Progenitor cell of endocrine pancreas (in vitro differentiated cells): ENCODE data around the gene EMILIN3. TPM values are rescaled to one million over a fixed set of nuclear protein-coding genes. Genes with fewer than 3 reads are reported as not detected.

ENCODE experiments used
- DNase-seq: peaks from one replicate; pipeline ENCODE4 v3.0.0; 2021; ENCODE audit warnings: low spot score; ENCODE audit not compliant: unreplicated experiment
- H3K27ac Mint-ChIP-seq: 2 replicates; pipeline ENCODE4 v1.8.0; 2021; ENCODE audit warnings: mild to moderate bottlenecking, moderate library complexity, mixed read lengths
- H3K27me3 Mint-ChIP-seq: 2 replicates; pipeline ENCODE4 v1.8.0; 2021; ENCODE audit warnings: mixed read lengths
- H3K36me3 Mint-ChIP-seq: 2 replicates; pipeline ENCODE4 v1.8.0; 2022; ENCODE audit warnings: mixed read lengths; ENCODE audit not compliant: insufficient read depth
- H3K4me1 Mint-ChIP-seq: 2 replicates; pipeline ENCODE4 v1.8.0; 2021; ENCODE audit warnings: low read depth, mixed read lengths
- H3K4me3 Mint-ChIP-seq: 2 replicates; pipeline ENCODE4 v1.8.0; 2021; ENCODE audit warnings: low read depth, mild to moderate bottlenecking, moderate library complexity, mixed read lengths
- H3K9me3 Mint-ChIP-seq: 2 replicates; pipeline ENCODE4 v1.8.0; 2021; ENCODE audit warnings: low read depth, mixed read lengths
- total RNA-seq: library from RNA; stranded (reverse); gene quantifications from 2 replicates; pipeline ENCODE4 v1.2.1, GENCODE V29; 2021
- TF ChIP-seq, protein P1 (sequence below): fragments of 200-600 bp; sonication (generic); IDR thresholded peaks from one replicate; pipeline ENCODE4 v1.5.0; 2021; ENCODE audit warnings: antibody characterized with exemption, mild to moderate bottlenecking; ENCODE audit not compliant: unreplicated experiment

Gene EMILIN3
- total RNA-seq, 1 donor from 2014 or later, result 0.96 TPM

DNA sequence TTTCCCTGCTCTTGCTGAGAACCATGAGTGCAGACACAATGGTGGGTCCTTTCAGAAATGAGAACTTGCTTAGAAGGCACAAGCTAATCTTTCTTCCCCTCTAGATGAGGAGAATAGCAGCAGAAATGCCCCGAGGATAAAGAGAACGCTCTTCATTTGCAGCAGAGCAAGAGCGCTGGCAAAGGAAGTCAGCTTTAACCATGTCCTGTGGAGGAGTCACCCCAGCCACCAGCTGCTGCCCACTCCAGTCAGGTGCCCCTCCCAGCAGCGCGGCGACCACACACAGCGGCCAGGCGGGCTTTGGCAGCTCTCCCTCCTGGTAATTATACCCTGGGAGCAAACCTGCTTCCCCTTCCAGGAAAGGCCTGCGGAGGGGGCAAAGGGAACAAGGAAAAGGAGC, 42.4 kb upstream of the EMILIN3 start:
- Mint-ChIP-seq H3K9me3 (no peaks in the 10 kb centered on the region), H3K27ac (peak overlapping the region; percentile 39), H3K4me3 (no peak overlapping the region), H3K36me3 (peaks cover 24% of the 10 kb centered on the region), H3K4me1 (no peaks in the 10 kb centered on the region), H3K27me3 (no peaks in the 10 kb centered on the region)
- TF ChIP-seq, protein P1, sequence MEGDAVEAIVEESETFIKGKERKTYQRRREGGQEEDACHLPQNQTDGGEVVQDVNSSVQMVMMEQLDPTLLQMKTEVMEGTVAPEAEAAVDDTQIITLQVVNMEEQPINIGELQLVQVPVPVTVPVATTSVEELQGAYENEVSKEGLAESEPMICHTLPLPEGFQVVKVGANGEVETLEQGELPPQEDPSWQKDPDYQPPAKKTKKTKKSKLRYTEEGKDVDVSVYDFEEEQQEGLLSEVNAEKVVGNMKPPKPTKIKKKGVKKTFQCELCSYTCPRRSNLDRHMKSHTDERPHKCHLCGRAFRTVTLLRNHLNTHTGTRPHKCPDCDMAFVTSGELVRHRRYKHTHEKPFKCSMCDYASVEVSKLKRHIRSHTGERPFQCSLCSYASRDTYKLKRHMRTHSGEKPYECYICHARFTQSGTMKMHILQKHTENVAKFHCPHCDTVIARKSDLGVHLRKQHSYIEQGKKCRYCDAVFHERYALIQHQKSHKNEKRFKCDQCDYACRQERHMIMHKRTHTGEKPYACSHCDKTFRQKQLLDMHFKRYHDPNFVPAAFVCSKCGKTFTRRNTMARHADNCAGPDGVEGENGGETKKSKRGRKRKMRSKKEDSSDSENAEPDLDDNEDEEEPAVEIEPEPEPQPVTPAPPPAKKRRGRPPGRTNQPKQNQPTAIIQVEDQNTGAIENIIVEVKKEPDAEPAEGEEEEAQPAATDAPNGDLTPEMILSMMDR, result no peak
- DNase-seq, result no peak

- Mint-ChIP-seq H3K4me3 (no peak overlapping the region), H3K27me3 (no peaks in the 10 kb centered on the region), H3K9me3 (no peaks in the 10 kb centered on the region), H3K4me1 (no peaks in the 10 kb centered on the region), H3K36me3 (peaks cover 21% of the 10 kb centered on the region), H3K27ac (no peak overlapping the region)
- TF ChIP-seq, protein P1, result no peak
- DNase-seq, result no peak
Measured at GRCh38 chr20:41408156-41408794, 41.7 kb upstream of the EMILIN3 start.

- no peaks in the 10 kb centered on the region for H3K27me3 Mint-ChIP-seq
- H3K27ac Mint-ChIP-seq, result no peak overlapping the region
- DNase-seq, result no peak
- H3K4me1 Mint-ChIP-seq, result no peaks in the 10 kb centered on the region
- no peak overlapping the region for H3K4me3 Mint-ChIP-seq
- H3K9me3 Mint-ChIP-seq, result no peaks in the 10 kb centered on the region
- TF ChIP-seq, protein P1, result no peak
- peaks cover 21% of the 10 kb centered on the region for H3K36me3 Mint-ChIP-seq
Measured at GRCh38 chr20:41407607-41408006, 41.0 kb upstream of the EMILIN3 start.

DNA sequence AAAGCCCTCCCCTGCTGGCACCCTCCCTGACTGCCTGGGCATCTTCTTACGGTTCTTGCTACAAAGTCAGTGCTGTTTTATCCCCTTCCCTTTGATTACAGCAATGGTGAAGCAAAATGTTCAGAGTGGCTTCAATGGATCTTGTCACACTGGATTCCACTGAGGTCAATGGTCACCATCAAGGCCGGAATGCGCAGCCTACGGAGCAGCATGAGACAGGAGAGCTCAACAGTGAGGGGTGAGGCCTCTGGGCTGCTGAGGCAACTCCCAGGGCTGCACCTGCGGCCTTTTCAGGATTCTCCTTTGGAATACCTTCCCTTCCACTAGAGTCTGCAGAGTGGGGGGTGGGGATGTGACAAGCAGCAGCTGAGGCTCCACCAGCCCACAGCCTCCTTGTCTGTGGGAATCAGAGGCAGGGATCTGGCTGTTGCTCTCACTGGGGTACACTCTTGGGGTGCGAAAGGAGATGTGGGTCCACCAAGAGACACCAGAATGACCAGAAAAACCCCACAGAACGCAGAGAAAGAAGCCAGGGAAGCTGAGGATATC, 40.4 kb upstream of the EMILIN3 start:
- TF ChIP-seq, protein P1, result no peak
- no peak overlapping the region for H3K4me3 Mint-ChIP-seq
- no peaks in the 10 kb centered on the region for H3K27me3 Mint-ChIP-seq
- no peaks in the 10 kb centered on the region for H3K4me1 Mint-ChIP-seq
- H3K9me3 Mint-ChIP-seq, result no peaks in the 10 kb centered on the region
- peak overlapping the region; percentile 84 for H3K27ac Mint-ChIP-seq
- no peak for DNase-seq
- H3K36me3 Mint-ChIP-seq, result peaks cover 22% of the 10 kb centered on the region

- Mint-ChIP-seq H3K36me3 (peaks cover 24% of the 10 kb centered on the region), H3K27me3 (no peaks in the 10 kb centered on the region), H3K9me3 (no peaks in the 10 kb centered on the region), H3K4me3 (no peak overlapping the region), H3K27ac (peak overlapping the region; percentile 84), H3K4me1 (no peaks in the 10 kb centered on the region)
- TF ChIP-seq, protein P1, result no peak
- DNase-seq, result no peak
Measured at GRCh38 chr20:41406353-41406752, 39.7 kb upstream of the EMILIN3 start.
